ENCODE results near the gene OR6J1. TPM values are rescaled to one million over a fixed set of nuclear protein-coding genes. Genes with fewer than 3 reads are reported as not detected.

The OR6J1 gene
- total RNA-seq, 4 donors from 2014 or later = not detected

DNA sequence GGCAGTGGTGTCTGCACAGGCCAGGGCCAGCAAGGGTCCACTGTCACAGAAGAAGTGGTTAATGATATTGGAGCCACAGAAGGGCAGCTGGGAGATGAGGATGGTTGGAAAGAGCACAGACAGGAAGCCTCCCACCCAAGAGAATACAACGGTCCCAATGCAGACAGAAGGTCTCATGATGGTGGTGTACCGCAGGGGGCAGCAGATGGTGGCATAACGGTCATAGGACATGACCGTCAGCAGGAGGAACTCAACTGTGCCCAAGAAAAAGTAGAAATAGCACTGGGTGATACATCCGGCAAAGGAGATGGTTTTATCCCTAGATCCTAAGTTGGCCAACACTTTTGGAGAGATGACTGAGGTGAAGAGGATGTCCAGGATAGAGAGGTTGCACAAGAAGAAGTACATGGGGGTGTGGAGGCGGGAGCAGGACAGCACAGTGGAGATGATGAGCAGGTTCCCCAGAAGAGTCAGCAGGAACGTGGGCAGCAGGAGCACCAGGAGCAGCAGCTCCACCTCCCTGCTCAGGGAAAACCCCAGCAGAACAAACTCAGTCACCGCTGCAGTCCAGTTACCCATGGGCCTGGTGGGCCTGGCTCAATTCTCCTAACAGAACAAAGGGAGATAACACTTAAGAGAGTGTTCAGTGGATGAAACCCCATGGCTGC, 9.8 kb downstream of the OR6J1 start:
- intact Hi-C loops (cut with DNase I; ENCODE audit: low total_unique reads) = no loop called here
- no peak for DNase-seq (ENCODE audit: low spot score in 2 of 2)
- H3K4me3 ChIP-seq (ENCODE audit: low read depth, poor library complexity, severe bottlenecking) = no peak overlapping the region
- TF ChIP-seq, protein P1, sequence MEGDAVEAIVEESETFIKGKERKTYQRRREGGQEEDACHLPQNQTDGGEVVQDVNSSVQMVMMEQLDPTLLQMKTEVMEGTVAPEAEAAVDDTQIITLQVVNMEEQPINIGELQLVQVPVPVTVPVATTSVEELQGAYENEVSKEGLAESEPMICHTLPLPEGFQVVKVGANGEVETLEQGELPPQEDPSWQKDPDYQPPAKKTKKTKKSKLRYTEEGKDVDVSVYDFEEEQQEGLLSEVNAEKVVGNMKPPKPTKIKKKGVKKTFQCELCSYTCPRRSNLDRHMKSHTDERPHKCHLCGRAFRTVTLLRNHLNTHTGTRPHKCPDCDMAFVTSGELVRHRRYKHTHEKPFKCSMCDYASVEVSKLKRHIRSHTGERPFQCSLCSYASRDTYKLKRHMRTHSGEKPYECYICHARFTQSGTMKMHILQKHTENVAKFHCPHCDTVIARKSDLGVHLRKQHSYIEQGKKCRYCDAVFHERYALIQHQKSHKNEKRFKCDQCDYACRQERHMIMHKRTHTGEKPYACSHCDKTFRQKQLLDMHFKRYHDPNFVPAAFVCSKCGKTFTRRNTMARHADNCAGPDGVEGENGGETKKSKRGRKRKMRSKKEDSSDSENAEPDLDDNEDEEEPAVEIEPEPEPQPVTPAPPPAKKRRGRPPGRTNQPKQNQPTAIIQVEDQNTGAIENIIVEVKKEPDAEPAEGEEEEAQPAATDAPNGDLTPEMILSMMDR (IDR thresholded peaks at IDR 0.05) = no peak
- TF ChIP-seq POLR2A (IDR thresholded peaks at IDR 0.05) = no peak
- 81 to 85% methylated on average over 8 of the region's 8 CpGs for WGBS, 2 donors

DNA sequence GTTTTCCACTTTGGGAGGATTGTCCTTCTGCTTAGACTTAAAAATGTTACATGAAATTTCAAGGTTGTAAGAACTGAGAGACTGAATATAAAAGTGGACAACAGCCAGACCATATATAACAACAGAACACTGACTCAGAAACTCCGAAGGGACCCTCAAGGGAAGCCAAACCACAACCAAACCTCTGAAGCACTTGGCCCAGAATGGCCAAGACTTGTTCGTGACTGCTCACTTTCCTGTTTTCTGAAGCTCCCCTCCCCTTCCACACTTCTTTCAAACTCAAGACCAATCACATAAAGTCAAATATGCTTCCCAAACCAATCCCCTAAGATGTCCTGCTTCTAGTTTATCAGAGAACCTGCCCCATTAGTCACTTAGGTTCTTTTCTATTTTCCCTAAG, 13.7 kb downstream of the OR6J1 start:
- TF ChIP-seq, protein P1 (IDR thresholded peaks at IDR 0.05) = no peak
- no peak for TF ChIP-seq POLR2A (IDR thresholded peaks at IDR 0.05)
- 67 to 69% methylated on average over 2 of the region's 2 CpGs for WGBS, 2 donors
- no peak for DNase-seq (ENCODE audit: low spot score in 2 of 2)
- intact Hi-C loops (cut with DNase I; ENCODE audit: low total_unique reads) = no loop called here
- no peak overlapping the region for H3K4me3 ChIP-seq (ENCODE audit: low read depth, poor library complexity, severe bottlenecking)

DNA sequence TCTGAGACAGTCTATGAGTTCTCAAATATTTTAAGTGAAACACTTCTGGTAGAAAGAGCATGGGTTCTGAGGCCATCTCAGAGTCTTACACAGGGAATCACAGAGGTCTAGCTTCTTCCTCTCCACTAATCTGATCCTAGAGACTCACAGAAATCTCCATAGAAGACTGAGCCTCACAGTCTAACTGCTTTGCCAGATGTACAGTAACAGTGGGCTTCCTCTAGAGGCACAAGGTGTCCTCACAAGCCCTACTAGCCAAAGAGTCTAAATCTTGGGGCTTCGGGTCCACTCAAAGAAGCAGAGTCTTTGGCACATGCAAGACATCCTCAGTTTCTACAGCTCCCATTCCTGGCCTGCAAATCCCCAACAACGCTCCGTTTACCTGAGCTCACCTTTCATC, 14.1 kb downstream of the OR6J1 start:
- no peak for DNase-seq (ENCODE audit: low spot score in 2 of 2)
- TF ChIP-seq POLR2A (IDR thresholded peaks at IDR 0.05) = no peak
- TF ChIP-seq, protein P1 (IDR thresholded peaks at IDR 0.05) = no peak
- 92 to 94% methylated on average over 3 of the region's 3 CpGs for WGBS, 2 donors
- intact Hi-C loops (cut with DNase I; ENCODE audit: low total_unique reads) = no loop called here
- H3K4me3 ChIP-seq (ENCODE audit: low read depth, poor library complexity, severe bottlenecking) = no peak overlapping the region

DNA sequence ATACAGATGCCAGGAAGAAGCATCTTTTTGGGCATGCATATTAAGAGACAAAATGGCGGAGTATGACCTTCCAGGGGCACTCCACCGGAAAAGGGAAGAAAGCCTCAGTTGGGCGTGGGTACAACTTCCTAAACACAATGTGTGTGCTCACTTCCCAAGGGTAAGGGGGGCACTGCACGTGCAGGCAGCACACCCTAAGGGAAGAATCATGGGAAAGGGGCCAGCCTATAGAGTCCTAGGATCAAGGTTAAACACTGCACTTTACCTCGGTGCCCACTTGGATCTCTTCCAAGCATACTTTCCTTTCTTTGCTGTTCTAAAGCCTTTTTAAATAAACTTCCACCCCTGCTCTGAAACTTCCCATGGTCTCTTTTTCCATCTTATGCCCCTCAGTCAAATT, 14.8 kb downstream of the OR6J1 start:
- 51 to 62% methylated on average over 5 of the region's 5 CpGs for WGBS, 2 donors
- no peak overlapping the region for H3K4me3 ChIP-seq (ENCODE audit: low read depth, poor library complexity, severe bottlenecking)
- TF ChIP-seq, protein P1 (IDR thresholded peaks at IDR 0.05) = no peak
- no peak for TF ChIP-seq POLR2A (IDR thresholded peaks at IDR 0.05)
- intact Hi-C loops (cut with DNase I; ENCODE audit: low total_unique reads) = no loop called here
- no peak for DNase-seq (ENCODE audit: low spot score in 2 of 2)

DNA sequence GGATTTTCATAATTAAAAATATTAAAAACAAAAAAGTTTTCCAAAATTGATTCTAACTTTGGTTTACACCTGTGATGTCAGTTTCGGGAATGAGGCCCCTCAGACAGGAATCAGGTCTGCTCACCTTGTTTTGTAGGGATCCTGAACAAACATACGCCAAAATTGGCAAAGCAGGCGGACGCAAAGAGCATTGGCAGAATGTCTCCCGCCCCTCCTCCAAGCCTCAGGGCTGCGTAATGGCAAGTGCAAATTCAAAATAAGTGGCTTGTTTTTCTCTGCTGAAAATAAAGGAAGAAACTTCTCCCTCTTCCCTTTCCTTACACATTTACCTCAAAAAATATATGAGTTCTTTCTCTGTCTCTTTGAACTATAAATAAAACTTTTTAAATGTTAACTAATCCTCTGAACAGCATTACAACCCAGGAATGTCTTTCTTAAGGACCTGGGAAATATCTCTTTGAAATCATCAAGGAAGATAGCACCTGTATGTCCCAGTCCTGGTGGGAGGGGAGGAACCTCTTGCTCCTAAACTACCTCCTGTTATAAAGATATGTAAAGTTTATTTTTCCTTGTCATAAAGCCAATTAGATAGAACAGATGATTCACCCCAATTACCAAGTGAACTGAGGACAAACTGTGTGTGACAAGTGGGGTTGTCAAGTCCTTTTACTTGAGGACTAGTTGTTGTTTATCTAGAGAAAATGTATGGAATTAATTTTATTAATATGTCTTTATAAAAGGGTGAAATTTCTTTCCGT, 16.5 kb downstream of the OR6J1 start:
- TF ChIP-seq, protein P1 (IDR thresholded peaks at IDR 0.05) = no peak
- no peak for TF ChIP-seq POLR2A (IDR thresholded peaks at IDR 0.05)
- H3K4me3 ChIP-seq (ENCODE audit: low read depth, poor library complexity, severe bottlenecking) = no peak overlapping the region
- 52 to 54% methylated on average over 7 of the region's 7 CpGs for WGBS, 2 donors
- no peak for DNase-seq (ENCODE audit: low spot score in 2 of 2)
- intact Hi-C loops (cut with DNase I; ENCODE audit: low total_unique reads) = no loop called here

All from lower leg skin (tissue), 4 donors.